H1 (cell line): Measurements from ENCODE around the gene BRME1. TPM values are rescaled to one million over a fixed set of nuclear protein-coding genes. Genes with fewer than 3 reads are reported as not detected.
A peak's percentile ranks its signal among the peaks of the same experiment; 100 is the strongest.

ENCODE experiments used
- CBX5 ChIP-seq: fragments of 300-800, 300-1000 bp; sonication (generic); IDR thresholded peaks from 2 replicates; pipeline ENCODE4 v1.7.1; 2016; ENCODE audit warnings: antibody characterized with exemption, low read length, low read depth
- EGR1 ChIP-seq: IDR thresholded peaks from 2 replicates; pipeline ENCODE4 v1.6.1; 2011; ENCODE audit warnings: low read depth, low read length, borderline replicate concordance
- RAD21 ChIP-seq, 2 experiments: IDR thresholded peaks in 1 of 2; conservative IDR thresholded peaks in 1 of 2; 2 replicates each; pipeline ENCODE4 v1.6.1; 2011; ENCODE audit warnings: low read depth in 2 of 2, low read length in 2 of 2, improper control_type of control experiment in 1 of 2, inconsistent platforms in 1 of 2, mild to moderate bottlenecking in 1 of 2, moderate library complexity in 1 of 2
- SIN3A ChIP-seq, 2 experiments: IDR thresholded peaks in 1 of 2; conservative IDR thresholded peaks in 1 of 2; 2 replicates each; pipeline ENCODE4 v1.6.1; 2011 to 2012; ENCODE audit warnings: low read length in 2 of 2, improper control_type of control experiment in 1 of 2, low read depth in 1 of 2, mild to moderate bottlenecking in 1 of 2
- SP1 ChIP-seq: IDR thresholded peaks from 2 replicates; pipeline ENCODE4 v1.6.1; 2011; ENCODE audit warnings: low read depth, low read length
- ZNF274 ChIP-seq: IDR thresholded peaks from 2 replicates; pipeline ENCODE4 v1.7.0; 2012; ENCODE audit warnings: low read length, borderline replicate concordance; ENCODE audit errors: extremely low read depth
- polyA plus RNA-seq, 7 experiments: library from polyadenylated mRNA; depleted of rRNA in 3 of 7; stranded (reverse) in 5 of 7; unstranded in 2 of 7; fragments of >200 nt in 5 of 7; fragments of 200-250 nt in 2 of 7; gene quantifications; 1 replicate in 5 of 7; 2 replicates in 1 of 7; 4 replicates in 1 of 7; pipeline versions ENCODE4 v1.2.1 to v1.2.3, GENCODE V29; 2011 to 2013; ENCODE audit warnings: missing spikeins in 2 of 7, mixed read lengths in 2 of 7
- total RNA-seq: library from RNA; stranded (reverse); fragmentation: NEBNext Ultra II Directional; extraction: Animal tissue kit (Norgen Biotek cat#: 25700); gene quantifications from 2 replicates; pipeline ENCODE4 v1.2.1, GENCODE V29; 2021

BRME1 gene
- total and polyA plus RNA-seq, 2 of the 8 experiments (the other 6 are each of a cell fraction or from before 2014, with no cell fraction given): 4.6 to 4.7 TPM

DNA sequence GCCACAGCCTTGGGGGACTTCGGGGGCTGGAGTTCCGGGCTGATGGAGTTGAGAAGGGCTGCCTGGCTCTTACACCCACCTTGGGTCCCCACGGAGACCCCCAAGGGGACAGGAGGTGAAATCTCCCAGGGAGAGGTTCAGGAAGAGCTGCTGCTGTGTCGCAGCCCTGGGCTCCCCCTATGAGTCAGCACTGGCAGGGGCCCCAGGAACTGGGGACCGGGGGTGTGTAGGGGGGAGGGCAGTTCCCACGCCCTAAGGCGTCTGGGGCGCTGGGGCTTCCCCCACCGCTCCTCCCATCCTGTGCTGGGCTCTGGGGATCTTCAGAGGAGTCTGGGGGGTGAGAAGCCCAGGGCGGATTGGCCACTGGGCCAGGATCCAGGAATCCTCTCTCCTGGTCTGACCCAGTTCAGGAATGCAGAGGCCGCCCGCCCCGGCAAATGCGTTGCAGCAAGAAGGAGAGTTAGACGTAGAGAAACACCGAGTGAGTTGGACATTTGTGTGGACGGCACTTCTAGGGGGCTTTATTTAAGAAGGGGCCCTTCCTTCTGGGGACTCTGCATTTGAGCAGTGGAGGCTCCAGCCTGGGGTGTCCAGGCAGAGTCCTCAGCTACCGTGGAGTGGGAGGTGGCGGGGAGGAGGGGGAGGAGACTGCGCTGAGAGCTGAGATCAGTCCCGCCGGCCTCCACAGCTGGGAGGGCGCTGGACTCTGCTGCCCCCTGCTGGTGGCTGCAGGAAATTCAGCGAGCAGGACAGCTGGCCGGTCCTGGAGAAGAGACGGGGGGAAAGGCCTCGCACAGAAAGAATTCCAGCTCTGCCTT, 44.0 kb downstream of the BRME1 start (continued):
- TF ChIP-seq ZNF274 (no peak), RAD21 (IDR thresholded peaks at IDR 0.05 in 1 of 2, conservative IDR thresholded peaks at IDR 0.05 in 1 of 2; ENCODE audit: low read depth in 2 of 2, low read length in 2 of 2) (peak; percentile 90 to 91), SP1 (no peak), EGR1 (no peak), SIN3A (conservative IDR thresholded peaks at IDR 0.05 in 1 of 2, IDR thresholded peaks at IDR 0.05 in 1 of 2; ENCODE audit: low read depth in 1 of 2, low read length in 2 of 2) (0 out of 4 replicates have a peak, but pooled peaks of 1 of the 2 experiments have one; percentile 38), CBX5 (no peak)
